Subcutaneous abdominal adipose tissue (tissue), 5 donors: Measurements from ENCODE around the gene EFCAB6.

ENCODE experiments used
- H3K27ac ChIP-seq: one replicate; pipeline ENCODE4 v1.7.0; 2013; ENCODE audit warnings: low read depth, mild to moderate bottlenecking, inconsistent platforms, low read length, moderate library complexity
- H3K27me3 ChIP-seq, 5 donors: one replicate each; pipeline ENCODE4 v1.7.0; 2013; ENCODE audit warnings: low read length in 5 of 5, inconsistent platforms in 1 of 5; ENCODE audit not compliant: control insufficient read depth in 5 of 5, insufficient read depth in 4 of 5
- H3K36me3 ChIP-seq, 5 donors: one replicate each; pipeline ENCODE4 v1.7.0; 2013; ENCODE audit warnings: low read length in 5 of 5; ENCODE audit not compliant: control insufficient read depth in 5 of 5, insufficient read depth in 5 of 5
- H3K4me1 ChIP-seq, 5 donors: one replicate each; pipeline ENCODE4 v1.7.0; 2013; ENCODE audit warnings: low read length in 5 of 5, mild to moderate bottlenecking in 3 of 5, moderate library complexity in 1 of 5; ENCODE audit not compliant: control insufficient read depth in 5 of 5, insufficient read depth in 5 of 5
- H3K4me3 ChIP-seq, 5 donors: one replicate each; pipeline ENCODE4 v1.7.0; 2013; ENCODE audit warnings: low read length in 5 of 5, low read depth in 1 of 5
- H3K9ac ChIP-seq, 5 donors: one replicate each; pipeline ENCODE4 v1.7.0; 2013; ENCODE audit warnings: low read length in 5 of 5, mild to moderate bottlenecking in 4 of 5, moderate library complexity in 3 of 5
- H3K9me3 ChIP-seq, 5 donors: one replicate each; pipeline ENCODE4 v1.7.0; 2013; ENCODE audit warnings: low read length in 5 of 5; ENCODE audit not compliant: control insufficient read depth in 5 of 5
- donor health status: healthy.
- donor health status: healthy.
- donor health status: healthy.
- donor health status: healthy.
- donor health status: healthy.

EFCAB6 gene

DNA sequence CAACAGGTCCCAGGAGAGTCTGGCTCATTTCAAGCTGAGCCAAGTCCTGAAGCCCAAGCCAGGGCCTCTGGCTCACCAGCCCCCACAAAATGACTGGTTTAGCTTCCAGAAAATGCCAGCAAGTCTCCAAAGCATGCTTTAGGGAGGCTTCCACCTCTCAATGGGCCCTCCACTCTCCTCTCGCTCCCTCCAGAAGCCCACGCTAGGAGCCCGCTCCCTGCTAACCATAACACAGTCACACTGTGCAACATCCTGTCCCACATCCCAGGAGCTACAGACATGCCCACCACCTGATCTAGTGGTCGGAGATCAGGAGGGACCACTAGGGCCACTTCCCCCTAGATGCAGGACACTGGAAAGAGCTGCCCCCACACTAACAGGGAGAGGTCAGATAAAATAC lies 43.3 kb upstream of the EFCAB6 start:
- H3K36me3 ChIP-seq: no peaks in the 10 kb centered on the region
- H3K9me3 ChIP-seq: peaks cover 0 to 11% (median 8%) of the 10 kb centered on the region in 5 donors
- peaks cover 8 to 33% (median 28%) of the 10 kb centered on the region in 5 donors for H3K27me3 ChIP-seq
- no peak overlapping the region for H3K4me3 ChIP-seq
- no peak overlapping the region for H3K9ac ChIP-seq
- H3K4me1 ChIP-seq: peaks cover 0 to 3% (median 0%) of the 10 kb centered on the region in 5 donors
- H3K27ac ChIP-seq: no peak overlapping the region

DNA sequence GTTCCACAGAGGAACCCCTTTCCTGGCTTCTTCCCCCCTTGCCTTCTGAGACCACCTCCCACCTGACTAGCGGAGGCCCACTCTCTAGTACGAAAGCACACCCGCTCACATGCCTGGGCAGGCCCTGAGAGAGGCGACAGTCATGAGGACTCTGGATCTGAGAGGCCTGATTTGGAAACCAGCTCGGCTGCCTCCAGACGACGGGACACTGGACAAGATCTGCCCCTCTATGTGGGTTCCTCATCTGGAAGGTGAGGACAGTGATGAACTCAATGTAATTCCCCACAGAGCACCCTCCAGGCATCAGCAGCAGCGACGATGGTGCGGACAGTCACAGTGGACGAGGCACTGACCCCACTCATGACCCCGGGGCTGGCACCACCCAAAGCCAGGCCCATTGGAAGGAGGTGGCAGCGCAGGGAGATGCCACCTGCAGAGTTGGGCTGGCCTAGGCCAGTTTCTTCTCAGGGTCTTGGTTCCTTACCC lies 42.7 kb upstream of the EFCAB6 start:
- Histone ChIP-seq H3K27ac (no peak overlapping the region), H3K4me3 (no peak overlapping the region), H3K36me3 (no peaks in the 10 kb centered on the region), H3K9me3 (peaks cover 0 to 11% (median 8%) of the 10 kb centered on the region in 5 donors), H3K4me1 (peaks cover 0 to 3% (median 0%) of the 10 kb centered on the region in 5 donors), H3K9ac (no peak overlapping the region), H3K27me3 (peaks cover 4 to 30% (median 23%) of the 10 kb centered on the region in 5 donors)

DNA sequence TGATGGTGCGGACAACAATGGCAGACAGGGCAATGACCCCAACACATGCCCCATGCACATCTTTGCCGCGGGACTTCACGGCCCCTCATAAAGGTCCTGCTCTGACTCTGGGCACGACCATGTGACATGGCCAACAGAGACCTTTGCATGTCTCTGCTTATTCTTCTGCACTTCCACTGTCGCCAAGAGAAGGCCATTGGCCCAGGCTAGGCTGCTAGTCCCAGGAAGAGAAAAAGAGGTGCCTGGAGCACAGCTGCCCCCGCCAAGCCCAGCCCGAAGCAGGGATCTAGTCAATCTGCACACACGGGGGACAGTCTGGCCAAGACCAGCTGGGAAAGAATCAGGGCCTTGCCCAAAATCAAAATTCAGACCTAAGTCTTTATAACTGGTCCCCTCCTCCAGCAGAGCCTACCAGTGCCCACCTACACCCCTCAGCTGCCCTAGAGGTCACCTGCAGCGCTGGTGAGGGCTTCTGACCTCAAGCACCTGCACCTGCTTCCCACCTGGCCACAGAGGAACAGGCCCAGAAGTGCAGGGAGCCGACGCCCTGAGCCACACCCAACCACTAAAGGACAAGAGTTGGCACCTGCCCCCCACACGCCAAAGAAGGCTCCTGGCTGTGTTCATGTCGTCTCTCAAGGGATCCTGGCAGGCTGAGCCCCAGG lies 42.1 kb upstream of the EFCAB6 start:
- no peaks in the 10 kb centered on the region for H3K36me3 ChIP-seq
- no peak overlapping the region for H3K9ac ChIP-seq
- H3K4me1 ChIP-seq: peaks cover 0 to 3% (median 0%) of the 10 kb centered on the region in 5 donors
- H3K27me3 ChIP-seq: peaks cover 4 to 26% (median 19%) of the 10 kb centered on the region in 5 donors
- H3K27ac ChIP-seq: no peak overlapping the region
- H3K4me3 ChIP-seq: no peak overlapping the region
- peaks cover 0 to 11% (median 8%) of the 10 kb centered on the region in 5 donors for H3K9me3 ChIP-seq

DNA sequence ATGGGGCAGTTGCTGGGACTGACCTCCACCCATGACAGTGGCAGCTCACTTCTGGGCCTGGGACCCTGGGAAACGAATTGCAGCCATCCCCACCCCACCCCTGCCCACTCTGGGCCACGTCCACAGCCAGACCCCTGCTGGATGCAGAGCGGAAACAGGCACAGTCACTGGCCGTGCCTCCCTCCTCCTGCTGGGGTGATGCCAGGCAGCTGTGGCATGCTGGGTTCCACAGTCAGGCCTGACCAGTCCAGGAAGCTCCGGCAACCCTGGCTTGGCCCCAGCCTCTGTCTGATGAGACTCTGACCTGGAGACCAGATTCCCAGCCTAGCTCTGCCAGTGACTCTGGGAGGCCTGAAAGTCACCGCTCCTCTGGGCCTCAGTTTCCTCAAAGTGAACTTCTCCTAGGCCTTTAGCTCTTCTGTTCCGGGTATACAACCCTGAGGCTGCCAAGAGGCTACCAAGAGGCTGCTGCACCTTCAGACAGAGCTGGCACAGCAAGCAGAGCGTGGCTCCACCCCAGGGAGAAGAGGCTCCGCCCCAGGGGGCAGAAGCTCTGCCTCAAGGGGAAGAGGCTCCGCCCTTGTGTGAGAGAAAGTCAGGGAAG lies 41.3 kb upstream of the EFCAB6 start:
- Histone ChIP-seq H3K27me3 (peaks cover 4 to 18% (median 12%) of the 10 kb centered on the region in 5 donors), H3K4me1 (peaks cover 0 to 3% (median 0%) of the 10 kb centered on the region in 5 donors), H3K9ac (no peak overlapping the region), H3K27ac (no peak overlapping the region), H3K36me3 (no peaks in the 10 kb centered on the region), H3K9me3 (peaks cover 0 to 11% (median 8%) of the 10 kb centered on the region in 5 donors), H3K4me3 (no peak overlapping the region)

DNA sequence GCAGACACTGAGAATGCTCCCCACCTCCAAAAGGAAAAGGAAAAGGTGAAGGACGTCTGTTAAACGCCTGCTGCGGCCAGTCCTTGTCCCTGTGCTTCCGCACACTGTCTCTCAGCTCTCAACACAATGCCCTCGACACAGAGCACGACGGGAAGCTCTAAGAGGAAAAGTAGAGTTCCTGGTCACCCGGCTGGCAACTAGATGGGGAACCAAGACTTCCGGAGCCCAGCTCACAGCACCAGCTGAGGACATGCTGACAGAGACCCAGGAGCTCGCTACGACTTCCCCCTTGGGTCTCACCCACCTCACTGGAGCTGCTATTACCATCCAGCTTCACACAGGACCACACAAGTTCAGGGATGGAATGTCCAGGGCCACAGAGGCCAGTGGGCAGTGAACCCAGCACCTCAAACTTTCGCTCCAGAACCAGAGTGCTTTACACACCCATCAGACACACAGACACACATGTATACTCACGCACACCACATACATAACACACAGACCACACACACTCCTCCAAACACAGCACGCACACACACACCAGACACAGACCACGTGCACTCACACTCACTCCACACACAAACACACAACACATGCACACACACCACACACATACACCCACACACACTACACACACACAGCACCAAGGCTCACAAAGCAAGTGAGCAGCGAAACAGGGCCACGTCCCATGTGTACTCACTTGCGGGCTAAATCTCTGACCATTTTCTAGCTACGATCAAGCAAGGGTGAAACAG lies 40.6 kb upstream of the EFCAB6 start:
- no peak overlapping the region for H3K9ac ChIP-seq
- H3K36me3 ChIP-seq: no peaks in the 10 kb centered on the region
- H3K4me1 ChIP-seq: peaks cover 0 to 3% (median 0%) of the 10 kb centered on the region in 5 donors
- peaks cover 4 to 18% (median 12%) of the 10 kb centered on the region in 5 donors for H3K27me3 ChIP-seq
- H3K4me3 ChIP-seq: no peak overlapping the region
- no peak overlapping the region for H3K27ac ChIP-seq
- peaks cover 0 to 11% (median 8%) of the 10 kb centered on the region in 5 donors for H3K9me3 ChIP-seq

DNA sequence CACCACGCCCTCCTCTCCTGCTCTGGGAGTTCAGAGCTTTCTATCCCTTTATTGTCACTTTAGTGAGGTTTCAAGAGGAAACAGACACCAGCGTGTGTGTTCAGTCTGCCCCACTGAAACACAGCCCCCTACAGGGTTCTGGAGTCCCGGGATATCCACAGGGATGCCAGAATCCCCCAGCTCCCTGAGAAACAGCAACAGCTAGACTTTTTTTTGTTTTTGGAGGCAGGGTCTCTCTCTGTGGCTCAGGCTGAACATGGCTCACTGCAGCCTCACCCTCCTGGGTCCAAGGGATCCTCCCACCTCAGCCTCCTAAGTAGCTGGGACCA lies 39.8 kb upstream of the EFCAB6 start:
- Histone ChIP-seq H3K36me3 (no peaks in the 10 kb centered on the region), H3K27me3 (peaks cover 4 to 18% (median 12%) of the 10 kb centered on the region in 5 donors), H3K4me3 (no peak overlapping the region), H3K9ac (no peak overlapping the region), H3K4me1 (peaks cover 0 to 3% (median 0%) of the 10 kb centered on the region in 5 donors), H3K27ac (no peak overlapping the region), H3K9me3 (peaks cover 0 to 9% (median 6%) of the 10 kb centered on the region in 5 donors)

DNA sequence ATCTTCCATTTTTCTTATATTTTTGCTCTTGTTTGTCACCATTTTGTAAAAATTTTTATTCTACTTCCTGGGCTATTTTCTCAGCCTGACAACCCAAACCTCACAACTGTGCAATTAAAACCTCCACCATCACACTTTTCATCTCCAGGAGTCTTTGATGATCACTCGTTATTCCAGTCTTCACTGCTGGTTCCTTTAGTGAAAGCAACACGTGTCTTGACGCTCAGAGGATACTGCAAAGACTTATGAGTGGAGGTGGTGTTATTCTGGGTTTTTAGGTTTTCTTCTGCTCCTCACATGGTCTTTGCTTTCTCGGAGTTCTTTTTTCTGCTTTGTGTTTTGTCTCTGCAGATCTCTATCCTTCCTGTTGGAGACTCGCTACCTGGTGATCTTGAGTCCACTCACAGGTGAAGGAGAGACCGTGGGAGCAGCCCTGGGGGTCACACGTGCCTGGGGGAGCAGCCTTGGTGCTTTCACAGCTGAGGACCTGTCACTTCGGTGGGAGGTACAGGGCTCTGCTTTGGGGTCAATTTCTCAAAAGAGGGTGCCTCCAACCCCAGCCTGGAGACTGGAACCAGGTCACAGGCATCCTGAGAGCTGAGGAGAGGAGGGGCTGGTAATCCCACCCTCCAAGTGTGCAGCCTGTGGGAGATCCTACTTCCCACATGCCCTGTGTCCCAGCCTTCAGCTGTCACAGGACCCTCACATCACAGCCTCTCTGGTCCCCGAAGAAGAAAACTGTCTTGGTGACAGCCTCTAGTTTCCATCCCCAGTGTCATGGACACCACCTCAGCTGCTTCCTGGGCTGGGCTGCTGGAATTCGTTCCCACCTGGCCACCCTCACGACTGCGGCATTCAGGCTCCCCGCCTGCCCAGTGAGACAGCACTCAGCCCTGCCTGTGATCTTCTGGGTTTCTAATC lies 39.2 kb upstream of the EFCAB6 start:
- H3K36me3 ChIP-seq: no peaks in the 10 kb centered on the region
- H3K9ac ChIP-seq: no peak overlapping the region
- H3K9me3 ChIP-seq: peaks cover 0 to 4% (median 1%) of the 10 kb centered on the region in 5 donors
- peaks cover 4 to 22% (median 12%) of the 10 kb centered on the region in 5 donors for H3K27me3 ChIP-seq
- no peak overlapping the region for H3K4me3 ChIP-seq
- H3K27ac ChIP-seq: no peak overlapping the region
- H3K4me1 ChIP-seq: peaks cover 0 to 3% (median 0%) of the 10 kb centered on the region in 5 donors

DNA sequence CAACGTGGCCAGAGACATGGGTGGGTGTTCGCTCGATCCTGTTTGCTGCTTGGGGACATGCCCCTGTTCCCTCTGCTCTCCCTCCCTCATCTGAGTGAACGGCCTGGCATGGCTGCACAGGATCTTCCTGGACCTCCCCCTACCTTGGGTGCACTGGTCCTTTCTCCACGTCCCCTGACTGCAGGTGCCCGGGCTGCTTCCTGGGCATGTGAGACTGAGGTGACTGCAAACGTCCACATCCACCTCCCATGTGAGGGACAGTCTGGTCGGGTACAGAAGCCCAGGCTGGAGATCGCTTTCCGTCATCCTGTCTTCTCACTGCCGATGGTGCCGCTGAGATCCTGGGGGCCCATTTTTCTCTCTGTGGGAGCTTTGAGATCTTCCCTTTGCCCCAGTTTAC lies 38.4 kb upstream of the EFCAB6 start:
- Histone ChIP-seq H3K27me3 (peaks cover 5 to 25% (median 12%) of the 10 kb centered on the region in 5 donors), H3K4me3 (no peak overlapping the region), H3K27ac (no peak overlapping the region), H3K36me3 (no peaks in the 10 kb centered on the region), H3K9me3 (no peaks in the 10 kb centered on the region), H3K4me1 (peaks cover 0 to 3% (median 0%) of the 10 kb centered on the region in 5 donors), H3K9ac (no peak overlapping the region)

DNA sequence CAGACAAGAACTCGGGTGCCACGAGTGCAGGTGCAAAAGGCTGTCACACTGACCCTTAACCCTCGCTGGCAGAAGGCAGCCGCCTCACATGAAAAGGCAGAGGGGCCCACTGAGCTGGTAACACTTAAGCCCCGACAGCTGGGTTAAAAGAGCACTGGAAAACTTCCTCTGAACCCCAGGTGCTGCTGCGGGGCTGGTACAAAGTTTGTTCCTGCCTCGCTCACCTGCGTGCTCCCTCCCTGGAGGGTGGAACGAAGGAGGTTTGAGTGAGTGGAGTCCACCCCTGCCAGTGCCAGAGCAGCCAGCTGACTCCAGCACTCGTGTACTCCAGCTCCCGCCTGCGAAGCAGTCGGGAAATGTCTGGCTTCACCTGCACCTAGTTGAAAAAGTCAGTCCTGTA lies 37.6 kb upstream of the EFCAB6 start:
- no peak overlapping the region for H3K9ac ChIP-seq
- H3K27ac ChIP-seq: no peak overlapping the region
- H3K27me3 ChIP-seq: peaks cover 5 to 29% (median 12%) of the 10 kb centered on the region in 5 donors
- H3K36me3 ChIP-seq: no peaks in the 10 kb centered on the region
- H3K4me1 ChIP-seq: peaks cover 0 to 3% (median 0%) of the 10 kb centered on the region in 5 donors
- no peaks in the 10 kb centered on the region for H3K9me3 ChIP-seq
- no peak overlapping the region for H3K4me3 ChIP-seq
